ENCODE results near the gene TRAPPC2L. TPM values are rescaled to one million over a fixed set of nuclear protein-coding genes. Genes with fewer than 3 reads are reported as not detected.
"Not testable (repeated sequence)": the region's sequence is repeated elsewhere in the genome, so short reads cannot be mapped to it uniquely, and the experiment has no call there.

TRAPPC2L gene
- total RNA-seq, 1 donor from 2014 or later = 50.1 TPM

- no peaks in the 10 kb centered on the region for H3K36me3 ChIP-seq (ENCODE audit: control insufficient read depth, insufficient read depth, low read length)
- H3K27me3 ChIP-seq (ENCODE audit: control insufficient read depth, insufficient read depth, low read length) = peaks cover 16% of the 10 kb centered on the region
- TF ChIP-seq, protein P1, sequence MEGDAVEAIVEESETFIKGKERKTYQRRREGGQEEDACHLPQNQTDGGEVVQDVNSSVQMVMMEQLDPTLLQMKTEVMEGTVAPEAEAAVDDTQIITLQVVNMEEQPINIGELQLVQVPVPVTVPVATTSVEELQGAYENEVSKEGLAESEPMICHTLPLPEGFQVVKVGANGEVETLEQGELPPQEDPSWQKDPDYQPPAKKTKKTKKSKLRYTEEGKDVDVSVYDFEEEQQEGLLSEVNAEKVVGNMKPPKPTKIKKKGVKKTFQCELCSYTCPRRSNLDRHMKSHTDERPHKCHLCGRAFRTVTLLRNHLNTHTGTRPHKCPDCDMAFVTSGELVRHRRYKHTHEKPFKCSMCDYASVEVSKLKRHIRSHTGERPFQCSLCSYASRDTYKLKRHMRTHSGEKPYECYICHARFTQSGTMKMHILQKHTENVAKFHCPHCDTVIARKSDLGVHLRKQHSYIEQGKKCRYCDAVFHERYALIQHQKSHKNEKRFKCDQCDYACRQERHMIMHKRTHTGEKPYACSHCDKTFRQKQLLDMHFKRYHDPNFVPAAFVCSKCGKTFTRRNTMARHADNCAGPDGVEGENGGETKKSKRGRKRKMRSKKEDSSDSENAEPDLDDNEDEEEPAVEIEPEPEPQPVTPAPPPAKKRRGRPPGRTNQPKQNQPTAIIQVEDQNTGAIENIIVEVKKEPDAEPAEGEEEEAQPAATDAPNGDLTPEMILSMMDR (IDR thresholded peaks at IDR 0.05; ENCODE audit: insufficient read depth, low read length, poor library complexity, severe bottlenecking) = no peak
- no peak for DNase-seq (ENCODE audit: low read depth)
- no peak overlapping the region for H3K4me3 ChIP-seq (ENCODE audit: low read depth, low read length)
These were observed 31.8 kb downstream of the TRAPPC2L start for GRCh38 chr16:88888461-88889387.

DNA sequence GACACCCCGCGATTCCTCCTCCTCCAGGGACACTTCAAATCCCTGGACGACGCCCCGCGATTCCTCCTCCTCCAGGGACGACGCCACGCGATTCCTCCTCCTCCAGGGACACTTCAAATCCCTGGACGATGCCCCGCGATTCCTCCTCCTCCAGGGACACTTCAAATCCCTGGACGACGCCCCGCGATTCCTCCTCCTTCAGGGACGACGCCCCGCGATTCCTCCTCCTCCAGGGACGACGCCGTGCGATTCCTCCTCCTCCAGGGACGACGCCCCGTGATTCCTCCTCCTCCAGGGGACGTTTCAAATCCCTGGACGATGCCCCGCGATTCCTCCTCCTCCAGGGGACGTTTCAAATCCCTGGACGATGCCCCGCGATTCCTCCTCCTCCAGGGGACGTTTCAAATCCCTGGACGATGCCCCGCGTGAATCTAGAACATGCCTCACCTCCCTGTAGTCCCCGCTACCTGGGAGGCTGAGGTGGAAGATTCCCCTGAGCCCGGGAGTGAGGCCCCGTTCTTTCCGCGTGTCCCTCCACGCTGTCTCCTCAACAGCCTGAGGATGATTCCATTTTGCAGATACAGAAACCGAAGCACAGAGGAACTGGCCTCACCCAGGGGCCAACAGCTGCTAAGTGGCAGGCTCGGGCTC, 32.9 kb downstream of the TRAPPC2L start:
- H3K4me3 ChIP-seq (ENCODE audit: low read depth, low read length); H3K36me3 ChIP-seq (ENCODE audit: control insufficient read depth, insufficient read depth, low read length); DNase-seq (ENCODE audit: low read depth): not testable (repeated sequence)
- H3K27me3 ChIP-seq (ENCODE audit: control insufficient read depth, insufficient read depth, low read length) = peaks cover 16% of the 10 kb centered on the region

GRCh38 chr16:88891083-88891482, 34.2 kb downstream of the TRAPPC2L start:
- no peaks in the 10 kb centered on the region for H3K36me3 ChIP-seq (ENCODE audit: control insufficient read depth, insufficient read depth, low read length)
- H3K4me3 ChIP-seq (ENCODE audit: low read depth, low read length) = no peak overlapping the region
- no peak for DNase-seq (ENCODE audit: low read depth)
- TF ChIP-seq, protein P1 (IDR thresholded peaks at IDR 0.05; ENCODE audit: insufficient read depth, low read length, poor library complexity, severe bottlenecking) = no peak
- H3K27me3 ChIP-seq (ENCODE audit: control insufficient read depth, insufficient read depth, low read length) = peaks cover 13% of the 10 kb centered on the region

DNA sequence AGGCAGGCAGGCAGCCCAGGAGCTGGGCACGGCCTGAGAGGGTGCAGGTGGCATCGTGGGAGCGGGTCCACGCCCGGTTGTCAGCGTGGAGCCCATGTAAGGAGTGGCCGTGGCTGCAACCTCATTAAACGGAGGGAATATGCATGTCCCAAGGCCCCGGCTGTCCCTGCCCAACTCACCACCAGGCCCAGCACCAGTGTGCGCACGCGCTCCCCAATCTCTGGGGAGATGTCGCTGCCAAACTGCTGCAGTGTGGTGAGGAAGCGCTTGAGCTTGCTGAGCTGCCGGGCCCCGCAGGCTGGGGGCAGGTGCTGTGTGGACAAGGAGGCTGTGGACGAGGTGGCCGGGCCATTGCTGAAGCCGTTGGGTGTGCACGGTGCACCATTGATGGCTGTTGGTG, 35.1 kb downstream of the TRAPPC2L start:
- TF ChIP-seq, protein P1 (IDR thresholded peaks at IDR 0.05; ENCODE audit: insufficient read depth, low read length, poor library complexity, severe bottlenecking) = no peak
- Histone ChIP-seq H3K36me3 (ENCODE audit: control insufficient read depth, insufficient read depth, low read length) (no peaks in the 10 kb centered on the region), H3K27me3 (ENCODE audit: control insufficient read depth, insufficient read depth, low read length) (peaks cover 8% of the 10 kb centered on the region), H3K4me3 (ENCODE audit: low read depth, low read length) (no peak overlapping the region)
- DNase-seq (ENCODE audit: low read depth) = no peak

DNA sequence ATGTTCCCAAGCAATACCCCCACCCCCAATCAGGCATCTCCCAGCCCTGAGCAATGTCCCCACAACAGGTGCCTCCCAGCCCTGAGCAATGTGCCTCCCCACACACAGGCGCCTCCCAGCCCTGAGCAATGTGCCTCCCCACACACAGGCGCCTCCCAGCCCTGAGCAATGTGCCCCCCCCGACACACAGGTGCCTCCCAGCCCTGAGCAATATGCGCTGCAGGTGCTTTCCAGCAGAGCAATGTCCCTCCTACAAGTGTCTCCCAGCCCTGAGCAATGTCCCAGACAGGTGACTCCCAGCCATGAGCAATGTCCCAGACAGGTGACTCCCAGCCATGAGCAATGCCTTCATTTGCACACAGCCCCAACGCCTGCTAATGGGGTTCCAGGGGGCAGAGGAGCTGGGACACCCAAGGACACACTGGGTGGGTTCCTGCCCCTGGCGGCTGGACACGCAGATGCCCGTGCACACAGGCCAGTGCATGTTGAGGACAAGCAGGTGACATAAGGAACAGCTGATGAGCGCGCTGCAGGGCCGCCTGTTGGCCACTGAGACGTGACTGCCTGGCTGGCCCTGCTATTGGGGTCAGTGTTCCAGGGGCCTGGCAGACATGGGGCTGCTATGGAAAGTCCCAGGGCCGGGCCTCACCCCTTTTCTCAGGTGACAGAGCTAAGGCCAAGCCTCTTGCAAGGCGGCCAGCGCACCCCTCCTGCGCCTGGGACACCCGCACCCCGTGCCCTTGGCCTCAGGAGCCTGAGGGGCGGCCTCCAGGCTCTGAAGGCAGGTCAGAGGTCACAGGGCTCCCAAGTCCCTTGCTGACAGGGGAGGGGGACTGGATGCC, 36.4 kb downstream of the TRAPPC2L start:
- TF ChIP-seq, protein P1 (IDR thresholded peaks at IDR 0.05; ENCODE audit: insufficient read depth, low read length, poor library complexity, severe bottlenecking) = no peak

GRCh38 chr16:88894266-88894665, 37.3 kb downstream of the TRAPPC2L start:
- not testable (repeated sequence) for DNase-seq (ENCODE audit: low read depth); H3K4me3 ChIP-seq (ENCODE audit: low read depth, low read length); H3K27me3 ChIP-seq (ENCODE audit: control insufficient read depth, insufficient read depth, low read length); H3K36me3 ChIP-seq (ENCODE audit: control insufficient read depth, insufficient read depth, low read length)

More for the DNA sequence above, 36.4 kb downstream of the TRAPPC2L start:
- Histone ChIP-seq H3K36me3 (ENCODE audit: control insufficient read depth, insufficient read depth, low read length) (no peaks in the 10 kb centered on the region), H3K27me3 (ENCODE audit: control insufficient read depth, insufficient read depth, low read length) (peaks cover 2% of the 10 kb centered on the region), H3K4me3 (ENCODE audit: low read depth, low read length) (no peak overlapping the region)
- no peak for DNase-seq (ENCODE audit: low read depth)

All from kidney epithelial cell (primary cell).